ENCODE data around the gene MOB2. TPM values are rescaled to one million over a fixed set of nuclear protein-coding genes. Genes with fewer than 3 reads are reported as not detected.

The MOB2 gene
- total RNA-seq, 2 donors from 2014 or later = 24.5 to 26.7 TPM

GRCh38 chr11:1488575-1489180 is 2.1 kb upstream of the MOB2 start:
- H3K4me1 Mint-ChIP-seq = peaks cover 18% of the 10 kb centered on the region
- H3K4me3 Mint-ChIP-seq = no peak overlapping the region
- H3K27me3 Mint-ChIP-seq = no peaks in the 10 kb centered on the region
- H3K9me3 Mint-ChIP-seq = no peaks in the 10 kb centered on the region
- peak overlapping the region; percentile 80 for H3K27ac Mint-ChIP-seq
- H3K36me3 Mint-ChIP-seq (ENCODE audit: low read depth) = no peaks in the 10 kb centered on the region
- ATAC-seq (replicated peaks) = no peak

- Mint-ChIP-seq H3K4me1 (peaks cover 15% of the 10 kb centered on the region), H3K9me3 (no peaks in the 10 kb centered on the region), H3K27ac (peak overlapping the region; percentile 80), H3K4me3 (no peak overlapping the region), H3K27me3 (no peaks in the 10 kb centered on the region), H3K36me3 (ENCODE audit: low read depth) (no peaks in the 10 kb centered on the region)
- no peak for ATAC-seq (replicated peaks)
Observed at GRCh38 chr11:1487851-1488574, 1.4 kb upstream of the MOB2 start.

DNA sequence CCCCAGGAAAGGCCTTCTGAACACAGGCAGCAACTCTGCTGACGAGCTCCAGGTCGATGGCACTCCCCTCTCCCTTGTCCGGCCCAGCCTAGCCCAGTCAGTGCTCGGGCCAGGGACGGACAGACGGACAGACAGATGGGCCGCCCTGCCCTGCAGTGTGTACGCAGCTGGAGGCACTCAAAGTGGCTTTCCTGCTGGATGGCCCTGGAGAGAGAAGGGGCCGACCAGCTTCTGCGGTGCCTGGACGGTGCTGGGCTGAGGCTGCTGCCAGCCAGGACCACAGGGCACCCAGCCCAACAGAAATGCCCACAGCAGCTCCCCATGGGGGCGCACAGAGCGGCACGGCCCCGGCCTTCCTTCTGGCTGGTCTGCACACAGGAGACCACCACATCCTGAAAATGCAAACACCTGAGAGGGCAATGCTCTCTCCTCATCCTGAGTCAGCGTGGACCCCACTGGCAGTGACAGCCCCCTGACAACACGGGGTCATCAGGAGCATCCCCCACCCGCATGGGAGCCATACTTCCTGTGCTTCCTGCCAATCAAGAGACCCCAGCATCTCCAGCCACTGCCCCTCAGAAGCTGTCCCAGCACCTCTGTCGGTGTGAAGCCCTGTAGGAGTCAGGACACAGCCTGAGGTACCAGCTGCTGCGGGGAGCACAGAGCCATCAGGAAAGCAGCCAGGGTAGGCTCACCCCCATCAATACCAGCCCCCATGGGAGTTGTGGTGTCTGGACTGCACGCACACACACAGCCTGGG is 692 bp upstream of the MOB2 start:
- peaks cover 7% of the 10 kb centered on the region for H3K4me1 Mint-ChIP-seq
- H3K27ac Mint-ChIP-seq = peak overlapping the region; percentile 80
- no peak overlapping the region for H3K4me3 Mint-ChIP-seq
- no peaks in the 10 kb centered on the region for H3K27me3 Mint-ChIP-seq
- H3K36me3 Mint-ChIP-seq (ENCODE audit: low read depth) = no peaks in the 10 kb centered on the region
- no peaks in the 10 kb centered on the region for H3K9me3 Mint-ChIP-seq
- ATAC-seq (replicated peaks) = no peak

- Mint-ChIP-seq H3K9me3 (no peaks in the 10 kb centered on the region), H3K36me3 (ENCODE audit: low read depth) (no peaks in the 10 kb centered on the region), H3K4me3 (peak overlapping the region; percentile 35), H3K4me1 (peaks cover 7% of the 10 kb centered on the region), H3K27me3 (no peaks in the 10 kb centered on the region), H3K27ac (peak overlapping the region; percentile 21)
- no peak for ATAC-seq (replicated peaks)
Observed at GRCh38 chr11:1485504-1485885, 1.1 kb downstream of the MOB2 start.

- no peak for ATAC-seq (replicated peaks)
- H3K4me3 Mint-ChIP-seq = no peak overlapping the region
- H3K27me3 Mint-ChIP-seq = no peaks in the 10 kb centered on the region
- no peaks in the 10 kb centered on the region for H3K9me3 Mint-ChIP-seq
- peaks cover 5% of the 10 kb centered on the region for H3K36me3 Mint-ChIP-seq (ENCODE audit: low read depth)
- peak overlapping the region; percentile 21 for H3K27ac Mint-ChIP-seq
- peaks cover 7% of the 10 kb centered on the region for H3K4me1 Mint-ChIP-seq
Observed at GRCh38 chr11:1484695-1485503, 1.7 kb downstream of the MOB2 start.

DNA sequence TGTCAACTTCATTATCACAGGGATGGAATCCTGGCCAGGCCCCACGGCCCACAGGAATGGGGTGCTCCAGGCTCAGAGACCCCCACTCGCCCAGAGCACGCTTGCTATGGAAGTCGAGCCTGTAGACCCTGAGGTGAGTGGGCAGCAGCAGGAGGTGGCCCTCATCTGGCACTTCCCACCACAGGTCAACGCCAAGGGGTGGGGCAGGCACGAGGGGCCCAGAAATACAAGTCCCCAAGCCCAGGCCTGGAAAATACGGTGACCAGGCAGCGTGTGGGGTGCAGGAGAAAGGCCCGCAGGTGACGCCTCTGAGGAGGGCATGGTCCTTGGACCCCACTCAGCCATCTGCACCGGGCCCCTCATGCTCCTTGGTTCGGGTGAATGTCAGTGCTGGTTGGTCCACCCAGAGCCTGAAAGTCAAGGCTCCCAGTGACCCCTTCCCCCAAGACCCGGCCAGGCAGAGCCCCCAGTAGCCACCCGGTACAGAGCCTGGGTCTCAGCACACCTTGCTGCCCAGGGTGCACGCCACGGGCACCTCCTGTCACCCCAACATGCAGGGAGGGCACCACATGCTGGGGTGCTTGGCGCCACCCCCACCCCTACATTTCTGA is 2.4 kb downstream of the MOB2 start:
- Mint-ChIP-seq H3K36me3 (ENCODE audit: low read depth) (peaks cover 5% of the 10 kb centered on the region), H3K27ac (no peak overlapping the region), H3K4me1 (peaks cover 4% of the 10 kb centered on the region), H3K4me3 (no peak overlapping the region), H3K9me3 (no peaks in the 10 kb centered on the region), H3K27me3 (no peaks in the 10 kb centered on the region)
- ATAC-seq (replicated peaks) = no peak

GRCh38 chr11:1483445-1483961 is 3.1 kb downstream of the MOB2 start:
- H3K9me3 Mint-ChIP-seq = no peaks in the 10 kb centered on the region
- H3K27me3 Mint-ChIP-seq = no peaks in the 10 kb centered on the region
- H3K4me3 Mint-ChIP-seq = no peak overlapping the region
- no peak for ATAC-seq (replicated peaks)
- H3K4me1 Mint-ChIP-seq = peaks cover 4% of the 10 kb centered on the region
- H3K27ac Mint-ChIP-seq = peak overlapping the region; percentile 36
- H3K36me3 Mint-ChIP-seq (ENCODE audit: low read depth) = peaks cover 12% of the 10 kb centered on the region

DNA sequence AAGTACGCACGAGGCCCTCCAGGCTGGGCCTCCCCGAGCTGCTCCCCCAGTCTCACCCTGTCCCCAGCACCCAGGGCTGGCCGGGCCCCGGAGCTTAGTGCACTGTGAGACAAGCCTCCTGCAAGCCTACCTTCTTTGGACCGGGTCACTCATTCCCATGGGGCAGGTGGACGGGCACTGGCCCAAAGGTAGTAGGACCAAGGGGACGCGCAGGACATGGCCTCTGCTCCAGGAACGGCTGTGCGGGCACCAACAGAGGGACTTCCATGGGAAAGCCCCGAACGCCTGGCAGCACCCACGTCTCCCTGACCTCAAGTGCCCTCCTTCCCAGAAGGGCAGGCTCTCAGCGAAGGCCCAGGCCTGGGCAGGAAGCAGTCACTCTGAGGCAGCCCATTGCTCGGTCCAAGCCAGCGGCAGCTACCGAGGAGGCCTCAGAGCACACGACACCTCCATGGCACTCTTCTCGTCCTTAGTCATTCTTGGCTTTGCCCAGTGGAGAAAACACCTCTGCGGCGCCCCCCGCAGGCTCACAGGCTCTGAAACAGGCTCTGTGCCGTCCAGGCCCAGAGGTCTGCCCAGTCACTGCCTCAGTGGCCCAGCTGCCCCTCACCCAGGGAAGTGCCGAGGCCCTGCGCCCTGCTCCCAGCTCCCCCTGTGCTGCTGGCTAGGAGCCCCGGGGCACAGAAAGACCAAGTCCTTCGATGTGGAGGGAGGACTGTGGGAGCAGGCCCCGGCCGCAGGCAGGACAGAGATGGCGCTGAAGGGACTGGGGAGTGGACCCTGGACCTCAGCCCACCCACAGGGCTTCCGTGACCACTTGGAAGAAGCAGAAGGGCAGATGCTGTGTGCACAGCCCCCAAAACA is 3.8 kb downstream of the MOB2 start:
- Mint-ChIP-seq H3K27ac (no peak overlapping the region), H3K9me3 (no peaks in the 10 kb centered on the region), H3K4me1 (peaks cover 4% of the 10 kb centered on the region), H3K4me3 (no peak overlapping the region), H3K27me3 (no peaks in the 10 kb centered on the region), H3K36me3 (ENCODE audit: low read depth) (peaks cover 16% of the 10 kb centered on the region)
- ATAC-seq (replicated peaks) = no peak

GRCh38 chr11:1481861-1482441 is 4.6 kb downstream of the MOB2 start:
- Mint-ChIP-seq H3K4me1 (peaks cover 4% of the 10 kb centered on the region), H3K27me3 (no peaks in the 10 kb centered on the region), H3K27ac (no peak overlapping the region), H3K4me3 (no peak overlapping the region), H3K9me3 (no peaks in the 10 kb centered on the region), H3K36me3 (ENCODE audit: low read depth) (peaks cover 25% of the 10 kb centered on the region)
- ATAC-seq (replicated peaks) = no peak

DNA sequence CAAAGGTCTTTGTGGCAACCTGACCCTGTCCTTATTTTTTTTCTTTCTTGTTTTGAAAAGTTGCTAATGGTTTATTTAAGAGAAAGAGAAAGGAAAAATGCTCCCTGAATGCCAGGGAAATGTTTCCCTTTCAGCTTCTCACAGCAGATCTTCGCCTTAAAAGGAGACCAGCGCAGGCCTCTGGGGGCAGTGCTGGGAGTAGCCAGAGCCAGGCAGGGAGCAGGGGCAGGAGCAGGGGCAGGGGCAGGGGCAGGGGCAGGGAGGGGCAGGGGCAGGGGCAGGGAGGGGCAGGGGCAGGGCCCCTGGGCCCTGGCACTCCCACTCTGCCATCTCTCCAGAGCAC is 5.1 kb downstream of the MOB2 start:
- Mint-ChIP-seq H3K4me3 (no peak overlapping the region), H3K4me1 (peaks cover 4% of the 10 kb centered on the region), H3K9me3 (no peaks in the 10 kb centered on the region), H3K27ac (no peak overlapping the region), H3K36me3 (ENCODE audit: low read depth) (peaks cover 30% of the 10 kb centered on the region), H3K27me3 (no peaks in the 10 kb centered on the region)
- no peak for ATAC-seq (replicated peaks)

- H3K36me3 Mint-ChIP-seq (ENCODE audit: low read depth) = peaks cover 36% of the 10 kb centered on the region
- no peaks in the 10 kb centered on the region for H3K27me3 Mint-ChIP-seq
- H3K9me3 Mint-ChIP-seq = no peaks in the 10 kb centered on the region
- H3K4me3 Mint-ChIP-seq = no peak overlapping the region
- H3K27ac Mint-ChIP-seq = no peak overlapping the region
- ATAC-seq (replicated peaks) = no peak
- peaks cover 4% of the 10 kb centered on the region for H3K4me1 Mint-ChIP-seq
Observed at GRCh38 chr11:1480555-1481482, 5.8 kb downstream of the MOB2 start.

GRCh38 chr11:1480191-1480554 is 6.4 kb downstream of the MOB2 start:
- Mint-ChIP-seq H3K4me1 (peaks cover 2% of the 10 kb centered on the region), H3K9me3 (no peaks in the 10 kb centered on the region), H3K27me3 (no peaks in the 10 kb centered on the region), H3K36me3 (ENCODE audit: low read depth) (peaks cover 43% of the 10 kb centered on the region), H3K27ac (no peak overlapping the region), H3K4me3 (no peak overlapping the region)
- no peak for ATAC-seq (replicated peaks)

All from activated T-helper 17 cell treated with anti-CD3 and anti-CD28 coated beads, Interleukin-2, amount 50 U/mL, for 72 hours (primary cell).